ENCODE data around the gene ZNF618.
"Not testable (repeated sequence)": the region's sequence is repeated elsewhere in the genome, so short reads cannot be mapped to it uniquely, and the experiment has no call there.

Gene ZNF618

GRCh38 chr9:114038724-114039313 lies 162.7 kb downstream of the ZNF618 start:
- Histone ChIP-seq H3K4me3 (ENCODE audit: low read depth, low read length) (no peak overlapping the region), H3K36me3 (replicated peaks) (peaks cover 21% of the 10 kb centered on the region), H3K27ac (no peak overlapping the region), H3K27me3 (replicated peaks) (no peaks in the 10 kb centered on the region)
- in situ Hi-C loops (cut with HindIII; ENCODE audit: low pct_ligation_motif_present, low sequenced_read_pairs), result no loop called here
- no peak for TF ChIP-seq CTCF (IDR thresholded peaks at IDR 0.05; ENCODE audit: low read depth, low read length, missing control alignments)
- no peak for DNase-seq

GRCh38 chr9:114039484-114039883 lies 163.4 kb downstream of the ZNF618 start:
- no peak overlapping the region for H3K4me3 ChIP-seq (ENCODE audit: low read depth, low read length)
- no peak for TF ChIP-seq CTCF (IDR thresholded peaks at IDR 0.05; ENCODE audit: low read depth, low read length, missing control alignments)
- in situ Hi-C loops (cut with HindIII; ENCODE audit: low pct_ligation_motif_present, low sequenced_read_pairs), result no loop called here
- H3K27me3 ChIP-seq (replicated peaks), result no peaks in the 10 kb centered on the region
- peaks cover 18% of the 10 kb centered on the region for H3K36me3 ChIP-seq (replicated peaks)
- H3K27ac ChIP-seq, result no peak overlapping the region
- no peak for DNase-seq

- H3K27ac ChIP-seq; H3K4me3 ChIP-seq (ENCODE audit: low read depth, low read length); DNase-seq; H3K27me3 ChIP-seq (replicated peaks); in situ Hi-C loops (cut with HindIII; ENCODE audit: low pct_ligation_motif_present, low sequenced_read_pairs): not testable (repeated sequence)
- H3K36me3 ChIP-seq (replicated peaks), result peaks cover 15% of the 10 kb centered on the region
Measured at GRCh38 chr9:114043660-114044059, 167.6 kb downstream of the ZNF618 start.

GRCh38 chr9:114046237-114046755 lies 170.2 kb downstream of the ZNF618 start:
- DNase-seq, result no peak
- Histone ChIP-seq H3K27me3 (replicated peaks) (no peaks in the 10 kb centered on the region), H3K27ac (no peak overlapping the region), H3K4me3 (ENCODE audit: low read depth, low read length) (no peak overlapping the region), H3K36me3 (replicated peaks) (peaks cover 20% of the 10 kb centered on the region)
- no peak for TF ChIP-seq CTCF (IDR thresholded peaks at IDR 0.05; ENCODE audit: low read depth, low read length, missing control alignments)
- in situ Hi-C loops (cut with HindIII; ENCODE audit: low pct_ligation_motif_present, low sequenced_read_pairs), result no loop called here

GRCh38 chr9:114046875-114047274 lies 170.8 kb downstream of the ZNF618 start:
- DNase-seq, result no peak
- H3K27me3 ChIP-seq (replicated peaks), result no peaks in the 10 kb centered on the region
- no peak for TF ChIP-seq CTCF (IDR thresholded peaks at IDR 0.05; ENCODE audit: low read depth, low read length, missing control alignments)
- no peak overlapping the region for H3K27ac ChIP-seq
- H3K4me3 ChIP-seq (ENCODE audit: low read depth, low read length), result no peak overlapping the region
- peaks cover 20% of the 10 kb centered on the region for H3K36me3 ChIP-seq (replicated peaks)
- in situ Hi-C loops (cut with HindIII; ENCODE audit: low pct_ligation_motif_present, low sequenced_read_pairs), result no loop called here

- H3K36me3 ChIP-seq (replicated peaks), result peaks cover 20% of the 10 kb centered on the region
- TF ChIP-seq CTCF (IDR thresholded peaks at IDR 0.05; ENCODE audit: low read depth, low read length, missing control alignments), result peak; percentile 63
- no peak overlapping the region for H3K4me3 ChIP-seq (ENCODE audit: low read depth, low read length)
- in situ Hi-C loops (cut with HindIII; ENCODE audit: low pct_ligation_motif_present, low sequenced_read_pairs), result no loop called here
- H3K27me3 ChIP-seq (replicated peaks), result no peaks in the 10 kb centered on the region
- DNase-seq, result peak; percentile 11
- no peak overlapping the region for H3K27ac ChIP-seq
Measured at GRCh38 chr9:114047717-114048116, 171.6 kb downstream of the ZNF618 start.
